WTC11 (cell line): ENCODE data around the gene LBX2. TPM values are rescaled to one million over a fixed set of nuclear protein-coding genes. Genes with fewer than 3 reads are reported as not detected.

ENCODE experiments used
- ATAC-seq: fragments of 200-7000 bp; cut with Tn5 transposase; 2 replicates; pipeline ENCODE4 v1.10.0; 2021; ENCODE audit warnings: mild to moderate bottlenecking, moderate library complexity
- CTCF ChIA-PET: fragments of 300-600 bp; sonication (Branson Sonifier 250); formaldehyde crosslinking; loops from one replicate; lab custom pipeline; 2021; ENCODE audit warnings: antibody characterized with exemption; lab: Charles Lee
- POLR2A ChIA-PET: fragments of 350-600 bp; sonication (Branson Sonifier 250); formaldehyde crosslinking; loops from one replicate; lab custom pipeline; 2021; ENCODE audit warnings: antibody characterized with exemption; lab: Charles Lee
- DNase-seq: peaks from one replicate; pipeline ENCODE4 v3.0.0; 2021; ENCODE audit warnings: low spot score
- H3K27ac Mint-ChIP-seq: 2 replicates; pipeline ENCODE4 v1.8.0; 2021; ENCODE audit warnings: mixed read lengths
- H3K27me3 Mint-ChIP-seq: 2 replicates; pipeline ENCODE4 v1.8.0; 2021; ENCODE audit warnings: low read depth, mild to moderate bottlenecking, moderate library complexity, mixed read lengths
- H3K36me3 Mint-ChIP-seq: 2 replicates; pipeline ENCODE4 v1.8.0; 2021; ENCODE audit warnings: mixed read lengths
- H3K4me1 Mint-ChIP-seq: 2 replicates; pipeline ENCODE4 v1.8.0; 2022; ENCODE audit warnings: mixed read lengths
- H3K4me3 Mint-ChIP-seq: 2 replicates; pipeline ENCODE4 v1.8.0; 2021; ENCODE audit warnings: mild to moderate bottlenecking, moderate library complexity, mixed read lengths
- H3K9me3 Mint-ChIP-seq: 2 replicates; pipeline ENCODE4 v1.8.0; 2021; ENCODE audit warnings: mixed read lengths
- ETV6 ChIP-seq: sonication (generic); formaldehyde crosslinking; IDR thresholded peaks from 2 replicates; pipeline ENCODE4 v1.8.1; 2022; ENCODE audit warnings: mild to moderate bottlenecking, missing genetic modification reagents
- FOXK1 ChIP-seq: sonication (generic); formaldehyde crosslinking; IDR thresholded peaks from 2 replicates; pipeline ENCODE4 v1.8.0; 2022; ENCODE audit warnings: mild to moderate bottlenecking, moderate library complexity, missing genetic modification reagents
- GABPB1 ChIP-seq: sonication (generic); formaldehyde crosslinking; IDR thresholded peaks from 2 replicates; pipeline ENCODE4 v1.8.1; 2023; ENCODE audit warnings: mild to moderate bottlenecking, missing genetic modification reagents
- MYBL2 ChIP-seq: sonication (generic); formaldehyde crosslinking; IDR thresholded peaks from 2 replicates; pipeline ENCODE4 v1.8.1; 2023; ENCODE audit warnings: mild to moderate bottlenecking, moderate library complexity, missing genetic modification reagents
- NR2C2 ChIP-seq: sonication (generic); formaldehyde crosslinking; IDR thresholded peaks from 2 replicates; pipeline ENCODE4 v1.8.0; 2022; ENCODE audit warnings: mild to moderate bottlenecking, missing genetic modification reagents
- NR3C1 ChIP-seq: sonication (generic); formaldehyde crosslinking; conservative IDR thresholded peaks from 2 replicates; pipeline ENCODE4 v1.8.1; 2023; ENCODE audit warnings: low read depth, mild to moderate bottlenecking, missing genetic modification reagents
- SP1 ChIP-seq: sonication (generic); formaldehyde crosslinking; conservative IDR thresholded peaks from 2 replicates; pipeline ENCODE4 v1.8.1; 2022; ENCODE audit warnings: missing genetic modification reagents
- TEAD4 ChIP-seq: sonication (generic); formaldehyde crosslinking; IDR thresholded peaks from 2 replicates; pipeline ENCODE4 v1.8.0; 2022; ENCODE audit warnings: mild to moderate bottlenecking, missing genetic modification reagents
- ZNF317 ChIP-seq: sonication (generic); formaldehyde crosslinking; IDR thresholded peaks from 2 replicates; pipeline ENCODE4 v1.8.1; 2023; ENCODE audit warnings: low read depth, mild to moderate bottlenecking, moderate library complexity, missing genetic modification reagents, borderline replicate concordance
- ZNF671 ChIP-seq: fragments of 250-450 bp; sonication (Bioruptor Pico); IDR thresholded peaks from 2 replicates; pipeline ENCODE4 v1.8.0; 2021; ENCODE audit warnings: mild to moderate bottlenecking
- total RNA-seq: library from RNA; stranded (reverse); gene quantifications from 3 replicates; pipeline ENCODE4 v1.2.3, GENCODE V29; 2021
- TF ChIP-seq, protein P1 (sequence below): fragments of 250-450 bp; sonication (Bioruptor Pico); IDR thresholded peaks from 2 replicates; pipeline ENCODE4 v2.1.2; 2022; ENCODE audit warnings: mild to moderate bottlenecking, moderate library complexity
- TF ChIP-seq, protein P2 (sequence below): sonication (generic); formaldehyde crosslinking; IDR thresholded peaks from 2 replicates; pipeline ENCODE4 v1.8.1; 2023; ENCODE audit warnings: mild to moderate bottlenecking, missing genetic modification reagents, borderline replicate concordance
- TF ChIP-seq, protein P3 (sequence below): fragments of 250-450 bp; sonication (Bioruptor Pico); IDR thresholded peaks from 2 replicates; pipeline ENCODE4 v1.8.0; 2021; ENCODE audit warnings: mild to moderate bottlenecking
- TF ChIP-seq, protein P4 (sequence below): sonication (generic); formaldehyde crosslinking; IDR thresholded peaks from 2 replicates; pipeline ENCODE4 v1.8.0; 2022; ENCODE audit warnings: mild to moderate bottlenecking, missing genetic modification reagents
- TF ChIP-seq, protein P5 (sequence below): sonication (generic); formaldehyde crosslinking; IDR thresholded peaks from 2 replicates; pipeline ENCODE4 v1.8.1; 2023; ENCODE audit warnings: mild to moderate bottlenecking, moderate library complexity, missing genetic modification reagents
- TF ChIP-seq, protein P6 (sequence below): sonication (generic); formaldehyde crosslinking; IDR thresholded peaks from 2 replicates; pipeline ENCODE4 v1.8.0; 2023; ENCODE audit warnings: missing genetic modification reagents, mild to moderate bottlenecking, borderline replicate concordance

LBX2 gene
- total RNA-seq, 1 experiment from 2014 or later, result 1.0 TPM

DNA sequence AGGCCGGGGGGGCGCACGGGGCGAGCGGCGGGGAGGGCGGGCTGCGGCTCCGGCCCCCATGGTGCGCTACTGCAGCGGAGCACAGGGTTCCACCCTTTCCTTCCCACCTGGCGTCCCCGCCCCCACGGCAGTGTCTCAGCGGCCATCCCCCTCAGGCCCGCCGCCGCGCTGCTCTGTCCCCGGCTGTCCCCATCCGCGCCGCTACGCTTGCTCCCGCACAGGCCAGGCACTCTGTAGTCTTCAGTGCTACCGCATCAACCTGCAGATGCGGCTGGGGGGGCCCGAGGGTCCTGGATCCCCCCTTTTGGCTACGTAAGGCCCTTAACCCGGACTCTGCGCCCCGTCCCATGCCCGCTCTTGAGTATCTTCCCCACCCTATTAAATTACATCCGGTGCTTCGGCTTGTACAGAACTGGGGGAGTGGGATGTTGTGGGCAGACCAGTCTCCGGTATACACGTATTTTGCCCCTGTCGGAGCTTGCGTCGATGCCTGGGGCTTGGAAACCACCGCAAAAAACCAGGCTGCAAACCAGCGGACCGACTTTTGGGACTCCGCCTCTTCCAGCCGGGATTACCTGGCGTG lies 41.8 kb downstream of the LBX2 start (continued):
- TF ChIP-seq, protein P1, sequence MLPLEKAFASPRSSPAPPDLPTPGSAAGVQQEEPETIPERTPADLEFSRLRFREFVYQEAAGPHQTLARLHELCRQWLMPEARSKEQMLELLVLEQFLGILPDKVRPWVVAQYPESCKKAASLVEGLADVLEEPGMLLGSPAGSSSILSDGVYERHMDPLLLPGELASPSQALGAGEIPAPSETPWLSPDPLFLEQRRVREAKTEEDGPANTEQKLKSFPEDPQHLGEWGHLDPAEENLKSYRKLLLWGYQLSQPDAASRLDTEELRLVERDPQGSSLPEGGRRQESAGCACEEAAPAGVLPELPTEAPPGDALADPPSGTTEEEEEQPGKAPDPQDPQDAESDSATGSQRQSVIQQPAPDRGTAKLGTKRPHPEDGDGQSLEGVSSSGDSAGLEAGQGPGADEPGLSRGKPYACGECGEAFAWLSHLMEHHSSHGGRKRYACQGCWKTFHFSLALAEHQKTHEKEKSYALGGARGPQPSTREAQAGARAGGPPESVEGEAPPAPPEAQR (CRISPR knock-in tag), result no peak
- TF ChIP-seq, all 79 proteins: peak for 14

DNA sequence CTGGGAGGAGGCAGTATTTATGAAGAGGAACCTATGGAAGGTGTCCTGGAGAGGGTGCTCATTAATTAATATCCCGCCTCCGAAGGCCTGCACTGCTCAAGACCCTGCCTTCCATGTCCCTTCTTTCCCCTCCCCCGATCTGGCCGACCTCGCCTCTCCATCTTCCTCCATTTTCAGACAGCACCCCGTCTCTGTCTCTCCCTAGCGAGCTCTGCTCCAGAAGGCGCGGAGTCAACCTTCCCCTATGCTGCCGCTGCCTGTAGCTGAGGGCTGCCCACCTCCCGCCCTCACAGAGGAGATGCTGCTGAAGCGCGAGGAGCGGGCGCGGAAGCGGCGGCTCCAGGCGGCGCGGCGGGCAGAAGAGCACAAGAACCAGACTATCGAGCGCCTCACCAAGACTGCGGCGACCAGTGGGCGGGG lies 42.3 kb downstream of the LBX2 start:
- no peaks in the 10 kb centered on the region for H3K27me3 Mint-ChIP-seq
- no peaks in the 10 kb centered on the region for H3K9me3 Mint-ChIP-seq
- H3K36me3 Mint-ChIP-seq, result peaks cover 5% of the 10 kb centered on the region; the same call in 1 of the 2 replicates
- peak overlapping the region; percentile 96 for H3K4me3 Mint-ChIP-seq
- TF ChIP-seq TEAD4 (CRISPR knock-in tag) (no peak), NR3C1 (CRISPR knock-in tag) (no peak), MYBL2 (CRISPR knock-in tag) (no peak), ZNF671 (CRISPR knock-in tag) (no peak)
- TF ChIP-seq, protein P2, sequence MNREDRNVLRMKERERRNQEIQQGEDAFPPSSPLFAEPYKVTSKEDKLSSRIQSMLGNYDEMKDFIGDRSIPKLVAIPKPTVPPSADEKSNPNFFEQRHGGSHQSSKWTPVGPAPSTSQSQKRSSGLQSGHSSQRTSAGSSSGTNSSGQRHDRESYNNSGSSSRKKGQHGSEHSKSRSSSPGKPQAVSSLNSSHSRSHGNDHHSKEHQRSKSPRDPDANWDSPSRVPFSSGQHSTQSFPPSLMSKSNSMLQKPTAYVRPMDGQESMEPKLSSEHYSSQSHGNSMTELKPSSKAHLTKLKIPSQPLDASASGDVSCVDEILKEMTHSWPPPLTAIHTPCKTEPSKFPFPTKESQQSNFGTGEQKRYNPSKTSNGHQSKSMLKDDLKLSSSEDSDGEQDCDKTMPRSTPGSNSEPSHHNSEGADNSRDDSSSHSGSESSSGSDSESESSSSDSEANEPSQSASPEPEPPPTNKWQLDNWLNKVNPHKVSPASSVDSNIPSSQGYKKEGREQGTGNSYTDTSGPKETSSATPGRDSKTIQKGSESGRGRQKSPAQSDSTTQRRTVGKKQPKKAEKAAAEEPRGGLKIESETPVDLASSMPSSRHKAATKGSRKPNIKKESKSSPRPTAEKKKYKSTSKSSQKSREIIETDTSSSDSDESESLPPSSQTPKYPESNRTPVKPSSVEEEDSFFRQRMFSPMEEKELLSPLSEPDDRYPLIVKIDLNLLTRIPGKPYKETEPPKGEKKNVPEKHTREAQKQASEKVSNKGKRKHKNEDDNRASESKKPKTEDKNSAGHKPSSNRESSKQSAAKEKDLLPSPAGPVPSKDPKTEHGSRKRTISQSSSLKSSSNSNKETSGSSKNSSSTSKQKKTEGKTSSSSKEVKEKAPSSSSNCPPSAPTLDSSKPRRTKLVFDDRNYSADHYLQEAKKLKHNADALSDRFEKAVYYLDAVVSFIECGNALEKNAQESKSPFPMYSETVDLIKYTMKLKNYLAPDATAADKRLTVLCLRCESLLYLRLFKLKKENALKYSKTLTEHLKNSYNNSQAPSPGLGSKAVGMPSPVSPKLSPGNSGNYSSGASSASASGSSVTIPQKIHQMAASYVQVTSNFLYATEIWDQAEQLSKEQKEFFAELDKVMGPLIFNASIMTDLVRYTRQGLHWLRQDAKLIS (CRISPR knock-in tag), result 0 out of 2 replicates have a peak, but pooled peaks have one; percentile 42
- TF ChIP-seq, all 79 proteins: peak for 1
- peaks cover 39% of the 10 kb centered on the region for H3K4me1 Mint-ChIP-seq
- peak; percentile 3 for ATAC-seq
- peak overlapping the region; percentile 81 for H3K27ac Mint-ChIP-seq
- DNase-seq, result no peak
- ChIA-PET POLR2A (interaction anchor here (0.7 to 2.5 kb wide), 8 partner anchors 11 to 98 kb away, joined by 3 to 10 read pairs (median 5); partner anchors contain the start of genes AUP1, HTRA2 and MRPL53), CTCF (interaction anchor here (1.1 to 3.1 kb wide), 6 partner anchors 14 to 65 kb away, joined by 3 to 18 read pairs (median 4); partner anchors contain the start of genes CCDC142 and TTC31)

DNA sequence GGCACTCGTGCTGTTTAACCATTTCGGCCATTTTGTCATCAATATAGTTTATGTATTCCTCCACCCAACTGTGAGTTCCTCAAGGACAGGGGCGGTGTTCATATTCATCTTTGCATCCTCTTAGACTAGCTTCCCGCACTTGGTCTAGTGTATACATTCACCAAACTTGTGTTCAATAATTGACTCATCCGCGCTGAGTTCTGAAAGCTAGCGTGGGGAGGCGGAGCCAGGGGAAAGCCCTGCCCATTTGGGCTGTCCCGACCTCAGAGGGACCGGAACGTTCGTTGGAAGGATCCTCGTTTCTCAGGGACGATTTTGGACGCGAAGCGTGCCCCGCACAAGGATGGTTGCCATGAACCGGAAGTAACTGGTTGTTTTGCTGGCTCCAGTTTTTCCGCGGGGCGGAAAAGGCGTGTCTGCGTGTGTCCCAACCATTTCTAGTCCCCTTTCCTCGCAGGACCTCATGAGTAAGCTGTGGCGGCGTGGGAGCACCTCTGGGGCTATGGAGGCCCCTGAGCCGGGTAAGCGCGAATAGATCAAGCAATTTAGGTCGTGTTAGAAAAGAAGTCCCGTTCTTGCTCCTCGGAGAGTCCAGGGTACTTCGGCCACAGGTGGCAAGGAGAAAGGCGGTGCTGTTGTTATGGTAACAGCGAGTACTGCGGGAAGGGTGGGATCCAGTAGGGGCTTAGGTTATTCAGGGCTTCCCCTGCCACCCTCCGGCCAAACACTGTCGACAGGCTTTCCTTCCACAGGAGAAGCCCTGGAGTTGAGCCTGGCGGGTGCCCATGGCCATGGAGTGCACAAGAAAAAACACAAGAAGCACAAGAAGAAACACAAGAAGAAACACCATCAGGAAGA lies 44.5 kb downstream of the LBX2 start, which contains the start of gene INO80B:
Gene INO80B (plus strand): TSS at position 434 of the 858 bp plus-strand sequence. CDS start 30 bp downstream, at position 464.
- ChIA-PET POLR2A (interaction anchor here (0.5 to 1.4 kb wide), 3 partner anchors 15 to 96 kb away, joined by 4 to 5 read pairs (median 5); partner anchors contain the start of gene MRPL53), CTCF (interaction anchor here (0.7 to 2.9 kb wide), 8 partner anchors 13 to 132 kb away, joined by 3 to 17 read pairs (median 4); partner anchors contain the start of genes CCDC142 and TTC31)
- Mint-ChIP-seq H3K27me3 (peaks cover 5% of the 10 kb centered on the region; the same call in 1 of the 2 replicates), H3K36me3 (peaks cover 2% of the 10 kb centered on the region; the same call in 1 of the 2 replicates), H3K27ac (peak within 1 kb of the TSS; percentile 96), H3K4me3 (peak within 1 kb of the TSS; percentile 96), H3K4me1 (peaks cover 38% of the 10 kb centered on the region), H3K9me3 (no peaks in the 10 kb centered on the region)
- peak; percentile 94 for DNase-seq
- ATAC-seq, result peak; percentile 14
- TF ChIP-seq, protein P3, sequence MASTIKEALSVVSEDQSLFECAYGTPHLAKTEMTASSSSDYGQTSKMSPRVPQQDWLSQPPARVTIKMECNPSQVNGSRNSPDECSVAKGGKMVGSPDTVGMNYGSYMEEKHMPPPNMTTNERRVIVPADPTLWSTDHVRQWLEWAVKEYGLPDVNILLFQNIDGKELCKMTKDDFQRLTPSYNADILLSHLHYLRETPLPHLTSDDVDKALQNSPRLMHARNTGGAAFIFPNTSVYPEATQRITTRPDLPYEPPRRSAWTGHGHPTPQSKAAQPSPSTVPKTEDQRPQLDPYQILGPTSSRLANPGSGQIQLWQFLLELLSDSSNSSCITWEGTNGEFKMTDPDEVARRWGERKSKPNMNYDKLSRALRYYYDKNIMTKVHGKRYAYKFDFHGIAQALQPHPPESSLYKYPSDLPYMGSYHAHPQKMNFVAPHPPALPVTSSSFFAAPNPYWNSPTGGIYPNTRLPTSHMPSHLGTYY (CRISPR knock-in tag), result no peak
- TF ChIP-seq, protein P4, sequence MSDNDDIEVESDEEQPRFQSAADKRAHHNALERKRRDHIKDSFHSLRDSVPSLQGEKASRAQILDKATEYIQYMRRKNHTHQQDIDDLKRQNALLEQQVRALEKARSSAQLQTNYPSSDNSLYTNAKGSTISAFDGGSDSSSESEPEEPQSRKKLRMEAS (CRISPR knock-in tag), result peak; percentile 83; the same call in 1 of the 2 replicates
- TF ChIP-seq GABPB1 (CRISPR knock-in tag) (peak; percentile 93), ZNF317 (CRISPR knock-in tag) (no peak), SP1 (CRISPR knock-in tag) (peak; percentile 99), FOXK1 (CRISPR knock-in tag) (peak; percentile 97), MYBL2 (CRISPR knock-in tag) (0 out of 2 replicates have a peak, but pooled peaks have one; percentile 54), NR2C2 (CRISPR knock-in tag) (peak; percentile 89), ETV6 (CRISPR knock-in tag) (peak; percentile 84)
- TF ChIP-seq, protein P5, sequence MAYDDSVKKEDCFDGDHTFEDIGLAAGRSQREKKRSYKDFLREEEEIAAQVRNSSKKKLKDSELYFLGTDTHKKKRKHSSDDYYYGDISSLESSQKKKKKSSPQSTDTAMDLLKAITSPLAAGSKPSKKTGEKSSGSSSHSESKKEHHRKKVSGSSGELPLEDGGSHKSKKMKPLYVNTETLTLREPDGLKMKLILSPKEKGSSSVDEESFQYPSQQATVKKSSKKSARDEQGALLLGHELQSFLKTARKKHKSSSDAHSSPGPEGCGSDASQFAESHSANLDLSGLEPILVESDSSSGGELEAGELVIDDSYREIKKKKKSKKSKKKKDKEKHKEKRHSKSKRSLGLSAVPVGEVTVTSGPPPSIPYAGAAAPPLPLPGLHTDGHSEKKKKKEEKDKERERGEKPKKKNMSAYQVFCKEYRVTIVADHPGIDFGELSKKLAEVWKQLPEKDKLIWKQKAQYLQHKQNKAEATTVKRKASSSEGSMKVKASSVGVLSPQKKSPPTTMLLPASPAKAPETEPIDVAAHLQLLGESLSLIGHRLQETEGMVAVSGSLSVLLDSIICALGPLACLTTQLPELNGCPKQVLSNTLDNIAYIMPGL, result peak; percentile 44; the same call in 1 of the 2 replicates
- TF ChIP-seq, protein P6, sequence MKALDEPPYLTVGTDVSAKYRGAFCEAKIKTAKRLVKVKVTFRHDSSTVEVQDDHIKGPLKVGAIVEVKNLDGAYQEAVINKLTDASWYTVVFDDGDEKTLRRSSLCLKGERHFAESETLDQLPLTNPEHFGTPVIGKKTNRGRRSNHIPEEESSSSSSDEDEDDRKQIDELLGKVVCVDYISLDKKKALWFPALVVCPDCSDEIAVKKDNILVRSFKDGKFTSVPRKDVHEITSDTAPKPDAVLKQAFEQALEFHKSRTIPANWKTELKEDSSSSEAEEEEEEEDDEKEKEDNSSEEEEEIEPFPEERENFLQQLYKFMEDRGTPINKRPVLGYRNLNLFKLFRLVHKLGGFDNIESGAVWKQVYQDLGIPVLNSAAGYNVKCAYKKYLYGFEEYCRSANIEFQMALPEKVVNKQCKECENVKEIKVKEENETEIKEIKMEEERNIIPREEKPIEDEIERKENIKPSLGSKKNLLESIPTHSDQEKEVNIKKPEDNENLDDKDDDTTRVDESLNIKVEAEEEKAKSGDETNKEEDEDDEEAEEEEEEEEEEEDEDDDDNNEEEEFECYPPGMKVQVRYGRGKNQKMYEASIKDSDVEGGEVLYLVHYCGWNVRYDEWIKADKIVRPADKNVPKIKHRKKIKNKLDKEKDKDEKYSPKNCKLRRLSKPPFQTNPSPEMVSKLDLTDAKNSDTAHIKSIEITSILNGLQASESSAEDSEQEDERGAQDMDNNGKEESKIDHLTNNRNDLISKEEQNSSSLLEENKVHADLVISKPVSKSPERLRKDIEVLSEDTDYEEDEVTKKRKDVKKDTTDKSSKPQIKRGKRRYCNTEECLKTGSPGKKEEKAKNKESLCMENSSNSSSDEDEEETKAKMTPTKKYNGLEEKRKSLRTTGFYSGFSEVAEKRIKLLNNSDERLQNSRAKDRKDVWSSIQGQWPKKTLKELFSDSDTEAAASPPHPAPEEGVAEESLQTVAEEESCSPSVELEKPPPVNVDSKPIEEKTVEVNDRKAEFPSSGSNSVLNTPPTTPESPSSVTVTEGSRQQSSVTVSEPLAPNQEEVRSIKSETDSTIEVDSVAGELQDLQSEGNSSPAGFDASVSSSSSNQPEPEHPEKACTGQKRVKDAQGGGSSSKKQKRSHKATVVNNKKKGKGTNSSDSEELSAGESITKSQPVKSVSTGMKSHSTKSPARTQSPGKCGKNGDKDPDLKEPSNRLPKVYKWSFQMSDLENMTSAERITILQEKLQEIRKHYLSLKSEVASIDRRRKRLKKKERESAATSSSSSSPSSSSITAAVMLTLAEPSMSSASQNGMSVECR (CRISPR knock-in tag), result peak; percentile 72; the same call in 1 of the 2 replicates
